Measurements from ENCODE around the gene SLC26A9.
"Not testable (repeated sequence)": the region's sequence is repeated elsewhere in the genome, so short reads cannot be mapped to it uniquely, and the experiment has no call there.

- TF ChIP-seq POLR2A (IDR thresholded peaks at IDR 0.05; ENCODE audit: low read depth, low read length); JUN (IDR thresholded peaks at IDR 0.05; ENCODE audit: borderline replicate concordance, insufficient read depth, insufficient read length, low read depth); EZH2 (IDR thresholded peaks at IDR 0.05; ENCODE audit: borderline replicate concordance, low read depth, low read length, severe bottlenecking): not testable (repeated sequence)
- TF ChIP-seq, protein P1, sequence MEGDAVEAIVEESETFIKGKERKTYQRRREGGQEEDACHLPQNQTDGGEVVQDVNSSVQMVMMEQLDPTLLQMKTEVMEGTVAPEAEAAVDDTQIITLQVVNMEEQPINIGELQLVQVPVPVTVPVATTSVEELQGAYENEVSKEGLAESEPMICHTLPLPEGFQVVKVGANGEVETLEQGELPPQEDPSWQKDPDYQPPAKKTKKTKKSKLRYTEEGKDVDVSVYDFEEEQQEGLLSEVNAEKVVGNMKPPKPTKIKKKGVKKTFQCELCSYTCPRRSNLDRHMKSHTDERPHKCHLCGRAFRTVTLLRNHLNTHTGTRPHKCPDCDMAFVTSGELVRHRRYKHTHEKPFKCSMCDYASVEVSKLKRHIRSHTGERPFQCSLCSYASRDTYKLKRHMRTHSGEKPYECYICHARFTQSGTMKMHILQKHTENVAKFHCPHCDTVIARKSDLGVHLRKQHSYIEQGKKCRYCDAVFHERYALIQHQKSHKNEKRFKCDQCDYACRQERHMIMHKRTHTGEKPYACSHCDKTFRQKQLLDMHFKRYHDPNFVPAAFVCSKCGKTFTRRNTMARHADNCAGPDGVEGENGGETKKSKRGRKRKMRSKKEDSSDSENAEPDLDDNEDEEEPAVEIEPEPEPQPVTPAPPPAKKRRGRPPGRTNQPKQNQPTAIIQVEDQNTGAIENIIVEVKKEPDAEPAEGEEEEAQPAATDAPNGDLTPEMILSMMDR (IDR thresholded peaks at IDR 0.05; ENCODE audit: extremely low read depth in 1 of 2, insufficient read depth in 1 of 2, low read depth in 1 of 2, low read length in 2 of 2) = not testable (repeated sequence)
- TF ChIP-seq, protein P2, sequence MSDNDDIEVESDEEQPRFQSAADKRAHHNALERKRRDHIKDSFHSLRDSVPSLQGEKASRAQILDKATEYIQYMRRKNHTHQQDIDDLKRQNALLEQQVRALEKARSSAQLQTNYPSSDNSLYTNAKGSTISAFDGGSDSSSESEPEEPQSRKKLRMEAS (IDR thresholded peaks at IDR 0.05; ENCODE audit: insufficient read depth, insufficient read length) = not testable (repeated sequence)
Measured at GRCh38 chr1:205905095-205905494, 38.2 kb downstream of the SLC26A9 start.
